CD4-positive, alpha-beta memory T cell (primary cell): ENCODE results near the gene TPM4. TPM values are rescaled to one million over a fixed set of nuclear protein-coding genes. Genes with fewer than 3 reads are reported as not detected.

Experiments
- CTCF ChIA-PET: fragments of 350-600 bp; sonication (Branson Sonifier 250); formaldehyde crosslinking; loops from one replicate; lab custom pipeline; 2021; ENCODE audit warnings: inconsistent platforms; ENCODE audit not compliant: partially characterized antibody; lab: Charles Lee
- POLR2A ChIA-PET: fragments of 350-600 bp; sonication (Branson Sonifier 250); formaldehyde crosslinking; loops from one replicate; lab custom pipeline; 2021; ENCODE audit not compliant: partially characterized antibody; lab: Charles Lee
- DNase-seq, 5 donors: peaks; one replicate each; pipeline versions ENCODE4 v3.0.0 to v3.0.0-alpha.2; 2020 to 2022; ENCODE audit warnings: mixed read lengths in 1 of 5
- H3K27ac ChIP-seq: one replicate; pipeline ENCODE4 v1.7.0; 2013; ENCODE audit warnings: low read depth, low read length
- H3K27me3 ChIP-seq: 2 replicates; pipeline ENCODE4 v1.7.0; 2013; ENCODE audit warnings: mild to moderate bottlenecking, low read length, moderate library complexity; ENCODE audit not compliant: insufficient read depth
- H3K36me3 ChIP-seq: 2 replicates; pipeline ENCODE4 v1.7.0; 2013; ENCODE audit warnings: mild to moderate bottlenecking, low read length, moderate library complexity; ENCODE audit not compliant: insufficient read depth
- H3K4me1 ChIP-seq: 2 replicates; pipeline ENCODE4 v1.7.0; 2013; ENCODE audit warnings: mild to moderate bottlenecking, low read length, moderate library complexity; ENCODE audit not compliant: insufficient read depth
- H3K4me3 ChIP-seq, 2 donors: one replicate each; pipeline ENCODE4 v1.7.0; 2013; ENCODE audit warnings: low read length in 2 of 2, mild to moderate bottlenecking in 1 of 2
- H3K9me3 ChIP-seq, 2 donors: one replicate each; pipeline ENCODE4 v1.7.0; 2013; ENCODE audit warnings: low read length in 2 of 2, control low read depth in 1 of 2; ENCODE audit not compliant: control insufficient read depth in 1 of 2
- H3K27ac Mint-ChIP-seq, 7 donors: one replicate each; pipeline ENCODE4 v1.8.0; 2020 to 2021; ENCODE audit warnings: mixed read lengths in 7 of 7, mild to moderate bottlenecking in 6 of 7, inconsistent platforms in 3 of 7, moderate library complexity in 3 of 7
- H3K27me3 Mint-ChIP-seq, 2 donors: one replicate each; pipeline ENCODE4 v1.8.0; 2020 to 2021; ENCODE audit warnings: mixed read lengths in 2 of 2
- H3K36me3 Mint-ChIP-seq, 2 donors: one replicate each; pipeline ENCODE4 v1.8.0; 2020 to 2021; ENCODE audit warnings: mixed read lengths in 2 of 2, inconsistent platforms in 1 of 2, mild to moderate bottlenecking in 1 of 2
- H3K4me1 Mint-ChIP-seq, 4 donors: one replicate each; pipeline ENCODE4 v1.8.0; 2020 to 2021; ENCODE audit warnings: mixed read lengths in 4 of 4, mild to moderate bottlenecking in 1 of 4
- H3K4me3 Mint-ChIP-seq, 8 donors: one replicate each; pipeline ENCODE4 v1.8.0; 2020 to 2021; ENCODE audit warnings: mixed read lengths in 8 of 8, mild to moderate bottlenecking in 7 of 8, moderate library complexity in 6 of 8, inconsistent platforms in 3 of 8
- H3K9me3 Mint-ChIP-seq, 8 donors: one replicate each; pipeline ENCODE4 v1.8.0; 2020 to 2021; ENCODE audit warnings: mixed read lengths in 8 of 8, mild to moderate bottlenecking in 5 of 8, inconsistent platforms in 3 of 8, moderate library complexity in 1 of 8
- intact Hi-C: fragments of 100-400 bp; cut with micrococcal nuclease; formaldehyde crosslinking; loops from one replicate; pipeline ENCODE4 v1.15.1; 2023
- polyA plus RNA-seq, 2 donors: library from polyadenylated mRNA; unstranded; fragments of 300-500 nt; fragmentation: Illumina TruSeq; gene quantifications; one replicate each; pipeline ENCODE4 v1.2.3, GENCODE V29; 2021
- total RNA-seq, 2 experiments: library from RNA; stranded (reverse); gene quantifications; one replicate each; pipeline ENCODE4 v1.2.3, GENCODE V29; 2021

The TPM4 gene
- total and polyA plus RNA-seq, 4 experiments from 2014 or later: 76.7 to 134 (median 95.8) TPM

DNA sequence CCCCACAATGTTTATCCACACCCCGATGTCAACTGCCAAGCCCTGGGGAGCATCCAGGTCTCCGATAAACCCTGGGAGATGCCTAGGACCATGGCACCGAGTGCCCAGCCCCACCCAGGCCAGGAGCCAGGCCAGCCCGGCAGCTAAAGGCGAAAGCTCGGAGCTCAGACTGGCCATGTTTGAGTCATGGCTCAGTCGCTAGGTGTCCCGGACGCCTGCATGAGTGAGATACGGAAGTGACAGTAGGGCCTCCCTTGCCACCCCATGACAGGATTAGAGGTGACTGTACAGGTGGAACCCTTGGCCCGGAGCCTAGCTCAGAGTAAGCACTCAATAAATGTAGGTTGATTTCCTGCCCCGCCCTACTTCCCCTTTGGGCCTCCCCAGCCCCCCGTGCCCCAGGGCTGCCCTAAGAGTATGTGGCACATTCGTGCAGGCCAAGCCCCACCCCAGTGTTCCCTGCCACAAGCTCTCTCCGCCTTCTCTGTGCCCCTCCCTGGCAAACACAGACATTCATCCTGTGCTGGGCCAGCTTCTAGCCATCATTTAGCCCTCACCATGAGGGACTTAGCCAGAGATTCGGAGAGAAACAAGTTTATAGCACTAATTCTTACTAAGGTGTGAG, 5.8 kb upstream of the TPM4 start:
- H3K4me3 ChIP-seq: peak overlapping the region in 1 of 2 donors; percentile 46
- peaks cover 78% of the 10 kb centered on the region for H3K4me1 ChIP-seq
- peak overlapping the region in 3 of 8 donors; percentile 60 to 80 (median 77) for H3K4me3 Mint-ChIP-seq
- no peaks in the 10 kb centered on the region for H3K27me3 ChIP-seq
- ChIA-PET POLR2A (interaction anchor here (0.5 to 4.8 kb wide), 30 partner anchors 8 to 1156 kb away, joined by 3 to 192 read pairs (median 5); partner anchors contain the start of genes AP1M1, C19orf44, CALR3 and FAM32A), CTCF (interaction anchor here (0.5 to 9.6 kb wide), 26 partner anchors 8 to 316 kb away, joined by 3 to 145 read pairs (median 5); partner anchors contain the start of genes FAM32A, HSH2D and RAB8A)
- no peak overlapping the region for H3K27ac Mint-ChIP-seq
- H3K36me3 ChIP-seq: no peaks in the 10 kb centered on the region
- DNase-seq: peak; percentile 87 to 98 (median 94)
- peaks cover 25 to 46% (median 38%) of the 10 kb centered on the region in 4 donors for H3K4me1 Mint-ChIP-seq
- H3K36me3 Mint-ChIP-seq: peaks cover 0 to 3% of the 10 kb centered on the region in 2 donors
- no peaks in the 10 kb centered on the region for H3K27me3 Mint-ChIP-seq
- H3K27ac ChIP-seq: peak overlapping the region; percentile 89
- intact Hi-C loops: loop anchor here (1.0 kb wide), 4 partner anchors 9 to 115 kb away; partner anchors contain the start of genes FAM32A and RAB8A
- H3K9me3 ChIP-seq: no peaks in the 10 kb centered on the region
- no peaks in the 10 kb centered on the region for H3K9me3 Mint-ChIP-seq

- no peaks in the 10 kb centered on the region for H3K27me3 ChIP-seq
- H3K27ac ChIP-seq: peak overlapping the region; percentile 89
- no peaks in the 10 kb centered on the region for H3K9me3 ChIP-seq
- no peaks in the 10 kb centered on the region for H3K36me3 ChIP-seq
- Mint-ChIP-seq H3K9me3 (no peaks in the 10 kb centered on the region), H3K27me3 (no peaks in the 10 kb centered on the region), H3K36me3 (peaks cover 0 to 8% of the 10 kb centered on the region in 2 donors), H3K4me3 (peak overlapping the region in 2 of 8 donors; percentile 60 to 80), H3K4me1 (peaks cover 25 to 51% (median 41%) of the 10 kb centered on the region in 4 donors), H3K27ac (peak overlapping the region in 3 of 7 donors; percentile 24 to 51 (median 30))
- no peak overlapping the region for H3K4me3 ChIP-seq
- peaks cover 83% of the 10 kb centered on the region for H3K4me1 ChIP-seq
- CTCF ChIA-PET: interaction anchor here (0.5 to 9.6 kb wide), 22 partner anchors 8 to 266 kb away, joined by 3 to 145 read pairs (median 6); partner anchors contain the start of genes FAM32A, HSH2D and RAB8A
- no peak for DNase-seq
- intact Hi-C loops: no loop called here
- POLR2A ChIA-PET: interaction anchor here (0.5 to 4.8 kb wide), 26 partner anchors 9 to 1155 kb away, joined by 3 to 192 read pairs (median 6); partner anchors contain the start of genes AP1M1, C19orf44, CALR3 and FAM32A
Observed at GRCh38 chr19:16071072-16071691, 5.1 kb upstream of the TPM4 start.

DNA sequence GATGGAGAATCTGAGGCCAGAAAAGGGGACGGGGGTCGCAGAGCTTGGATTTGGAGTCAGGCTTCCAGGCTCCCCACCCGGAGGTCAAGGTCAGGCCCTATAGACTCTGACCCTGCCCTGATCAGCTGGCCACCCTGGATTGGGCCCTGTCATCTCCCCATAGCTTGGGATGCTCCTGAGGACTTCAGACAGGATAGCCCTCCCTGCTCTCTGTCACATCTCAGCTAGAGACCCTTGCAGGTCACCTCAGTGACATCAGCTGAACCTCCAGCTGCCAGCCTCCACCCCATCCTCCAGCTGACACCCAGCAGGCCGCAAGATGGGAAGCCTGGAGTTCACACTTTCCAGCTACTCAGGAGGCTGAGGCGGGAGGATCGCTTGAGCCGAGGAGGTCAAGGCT, 2.8 kb upstream of the TPM4 start:
- POLR2A ChIA-PET: interaction anchor here (1.2 to 5.5 kb wide), 5 partner anchors 10 to 257 kb away, joined by 3 to 192 read pairs (median 6); partner anchors contain the start of gene KLF2

DNA sequence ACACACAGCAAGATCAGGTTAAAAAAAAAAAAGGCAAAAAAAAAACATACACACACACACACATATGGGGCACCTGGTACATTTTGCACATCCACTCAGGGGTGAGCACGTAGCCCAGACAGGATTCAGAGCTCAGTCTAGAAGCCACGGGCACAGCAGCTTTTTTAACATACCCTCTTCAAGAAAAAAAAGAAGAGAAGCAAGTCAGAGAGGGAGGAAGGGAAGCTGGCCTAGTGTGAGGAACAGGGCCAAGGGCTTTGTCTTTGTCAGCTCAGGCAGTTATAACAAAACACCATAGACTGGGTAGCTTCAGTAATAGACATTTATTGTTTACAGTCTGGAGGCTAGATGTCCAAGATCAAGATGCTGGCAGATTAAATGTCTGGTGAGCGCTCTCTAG, 2.3 kb upstream of the TPM4 start:
- peaks cover 0 to under 1% (median 0%) of the 10 kb centered on the region in 8 donors for H3K9me3 Mint-ChIP-seq
- intact Hi-C loops: no loop called here
- H3K4me1 ChIP-seq: peaks cover 78% of the 10 kb centered on the region
- no peak overlapping the region for H3K4me3 ChIP-seq
- H3K4me3 Mint-ChIP-seq: peak overlapping the region; percentile 56 to 92 (median 82)
- H3K27ac Mint-ChIP-seq: peak overlapping the region in 6 of 7 donors; percentile 87 to 98 (median 95)
- H3K27me3 Mint-ChIP-seq: no peaks in the 10 kb centered on the region
- DNase-seq: peak; percentile 37 to 56 (median 49)
- H3K36me3 Mint-ChIP-seq: peaks cover 1 to 14% of the 10 kb centered on the region in 2 donors
- no peaks in the 10 kb centered on the region for H3K27me3 ChIP-seq
- H3K27ac ChIP-seq: peak overlapping the region; percentile 91
- ChIA-PET CTCF (interaction anchor here (0.6 to 9.6 kb wide), 7 partner anchors 9 to 45 kb away, joined by 3 to 145 read pairs (median 4); no protein-coding TSS in a partner anchor), POLR2A (interaction anchor here (1.2 to 5.5 kb wide), 5 partner anchors 9 to 257 kb away, joined by 3 to 192 read pairs (median 6); partner anchors contain the start of gene KLF2)
- H3K4me1 Mint-ChIP-seq: peaks cover 31 to 61% (median 44%) of the 10 kb centered on the region in 4 donors
- H3K36me3 ChIP-seq: no peaks in the 10 kb centered on the region
- H3K9me3 ChIP-seq: no peaks in the 10 kb centered on the region

More for the DNA sequence above, 2.8 kb upstream of the TPM4 start:
- Histone ChIP-seq H3K4me3 (no peak overlapping the region), H3K27ac (peak overlapping the region; percentile 91), H3K36me3 (no peaks in the 10 kb centered on the region), H3K4me1 (peaks cover 81% of the 10 kb centered on the region), H3K9me3 (no peaks in the 10 kb centered on the region), H3K27me3 (no peaks in the 10 kb centered on the region)
- CTCF ChIA-PET: interaction anchor here (1.5 to 9.6 kb wide), 4 partner anchors 8 to 37 kb away, joined by 4 to 145 read pairs (median 12); no protein-coding TSS in a partner anchor
- intact Hi-C loops: no loop called here
- peaks cover 0 to 9% of the 10 kb centered on the region in 2 donors for H3K36me3 Mint-ChIP-seq
- H3K9me3 Mint-ChIP-seq: no peaks in the 10 kb centered on the region
- peaks cover 26 to 56% (median 41%) of the 10 kb centered on the region in 4 donors for H3K4me1 Mint-ChIP-seq
- H3K4me3 Mint-ChIP-seq: peak overlapping the region in 3 of 8 donors; percentile 78 to 92 (median 90)
- DNase-seq: no peak
- H3K27me3 Mint-ChIP-seq: no peaks in the 10 kb centered on the region
- H3K27ac Mint-ChIP-seq: peak overlapping the region in 6 of 7 donors; percentile 31 to 98 (median 94)

- Histone ChIP-seq H3K4me3 (no peak overlapping the region), H3K27me3 (no peaks in the 10 kb centered on the region), H3K27ac (peak overlapping the region; percentile 91), H3K4me1 (peaks cover 78% of the 10 kb centered on the region), H3K36me3 (no peaks in the 10 kb centered on the region), H3K9me3 (no peaks in the 10 kb centered on the region)
- no peaks in the 10 kb centered on the region for H3K27me3 Mint-ChIP-seq
- peak in 1 of 5 donors; percentile 15 for DNase-seq
- POLR2A ChIA-PET: interaction anchor here (1.0 to 5.5 kb wide), 11 partner anchors 9 to 611 kb away, joined by 3 to 192 read pairs (median 6); partner anchors contain the start of genes FAM32A, HSH2D, KLF2 and RAB8A
- peaks cover 36 to 68% (median 51%) of the 10 kb centered on the region in 4 donors for H3K4me1 Mint-ChIP-seq
- peaks cover 0 to 4% (median 0%) of the 10 kb centered on the region in 8 donors for H3K9me3 Mint-ChIP-seq
- CTCF ChIA-PET: interaction anchor here (0.6 to 9.6 kb wide), 11 partner anchors 8 to 44 kb away, joined by 3 to 145 read pairs (median 4); no protein-coding TSS in a partner anchor
- H3K4me3 Mint-ChIP-seq: peak overlapping the region; percentile 83 to 92 (median 90)
- H3K27ac Mint-ChIP-seq: peak overlapping the region in 6 of 7 donors; percentile 91 to 98 (median 95)
- intact Hi-C loops: loop anchor here (5.0 kb wide), 2 partner anchors 237 to 253 kb away; no protein-coding TSS in a partner anchor
- H3K36me3 Mint-ChIP-seq: peaks cover 6 to 18% of the 10 kb centered on the region in 2 donors
Observed at GRCh38 chr19:16074488-16075365, 1.6 kb upstream of the TPM4 start.
